ENCODE results near the gene MTF1. TPM values are rescaled to one million over a fixed set of nuclear protein-coding genes. Genes with fewer than 3 reads are reported as not detected.

The MTF1 gene
- total RNA-seq, 1 experiment from 2014 or later, result 5.1 TPM

GRCh38 chr1:37808369-37809319 is 50.7 kb downstream of the MTF1 start:
- H2AFZ ChIP-seq (ENCODE audit: low read length), result no peak overlapping the region
- peak overlapping the region; percentile 88 for H3K4me2 ChIP-seq (ENCODE audit: low read depth, low read length, poor library complexity, severe bottlenecking)
- peaks cover 35% of the 10 kb centered on the region for H3K36me3 ChIP-seq (ENCODE audit: insufficient read depth, low read length)
- no peaks in the 10 kb centered on the region for H3K9me3 ChIP-seq (ENCODE audit: low read length)
- peak overlapping the region; percentile 86 for H3K4me3 ChIP-seq (ENCODE audit: low read length)
- H3K9me2 ChIP-seq (replicated peaks; ENCODE audit: insufficient read depth, low read length), result no peaks in the 10 kb centered on the region
- H3K9ac ChIP-seq (ENCODE audit: low read length), result peak overlapping the region; percentile 78
- DNase-seq, result peak; percentile 73
- H3K27ac ChIP-seq (ENCODE audit: low read length), result peak overlapping the region; percentile 40; the same call in 1 of the 2 replicates
- peaks cover 29% of the 10 kb centered on the region for H4K20me1 ChIP-seq (ENCODE audit: insufficient read depth, low read depth, low read length)
- peaks cover 69% of the 10 kb centered on the region for H3K79me2 ChIP-seq (ENCODE audit: low read length)
- no peaks in the 10 kb centered on the region for H3K27me3 ChIP-seq (ENCODE audit: low read length)
- peaks cover 43% of the 10 kb centered on the region for H3K4me1 ChIP-seq (ENCODE audit: low read length)

DNA sequence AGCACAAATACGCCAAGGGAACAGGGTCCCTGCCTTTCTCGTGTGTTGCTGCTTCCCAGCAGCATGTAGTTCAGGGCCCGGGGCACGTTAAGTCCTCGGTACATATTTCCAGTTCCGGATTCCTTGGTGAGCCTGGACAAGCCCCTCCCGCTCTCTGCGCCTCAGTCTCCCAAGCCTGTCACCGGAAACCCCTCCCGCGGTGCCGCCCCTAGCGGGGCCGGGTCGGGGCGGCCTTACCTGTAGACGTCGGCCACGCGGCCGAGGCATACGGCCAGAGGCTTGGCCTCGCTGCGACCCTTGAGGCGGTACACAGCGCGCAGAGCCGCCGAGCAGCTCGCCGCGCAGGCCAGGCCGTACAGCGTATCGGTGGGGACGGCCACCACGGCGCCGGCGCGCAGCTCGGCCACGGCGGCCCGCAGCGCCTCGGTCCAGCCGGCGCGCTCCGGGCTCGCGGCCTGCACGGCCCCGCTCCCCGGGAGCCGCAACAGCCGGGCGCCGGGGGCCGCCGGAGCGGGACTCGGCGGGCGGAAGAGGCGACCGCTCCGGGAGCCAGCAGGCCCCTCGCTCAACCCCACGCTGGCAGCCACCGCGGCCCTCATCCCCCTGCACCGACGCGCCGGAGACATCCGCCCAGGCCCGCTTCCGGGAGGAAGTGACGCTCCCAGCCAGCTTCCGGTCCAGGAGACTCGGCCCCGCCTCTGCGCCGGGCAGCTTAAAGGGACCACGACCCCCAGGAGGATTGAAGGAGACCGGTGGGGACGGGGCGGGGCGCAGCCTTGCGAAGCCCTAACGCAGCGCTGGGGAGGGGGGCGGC is 51.6 kb downstream of the MTF1 start, which contains the start of the genes C1orf122 and YRDC:
Gene C1orf122, plus strand, starts transcription at position 236 of the 814 bp plus-strand sequence. CDS start 615 bp downstream, outside the sequence.
Gene YRDC, minus strand, starts transcription at position 654 of the 814 bp plus-strand sequence. Its CDS starts 28 bp downstream, at position 626.
- peak within 1 kb of the TSS; percentile 96 for H3K4me2 ChIP-seq (ENCODE audit: low read depth, low read length, poor library complexity, severe bottlenecking)
- H3K27me3 ChIP-seq (ENCODE audit: low read length), result no peaks in the 10 kb centered on the region
- H3K9ac ChIP-seq (ENCODE audit: low read length), result peak within 1 kb of the TSS; percentile 78
- DNase-seq, result peak; percentile 97
- peak within 1 kb of the TSS; percentile 40; the same call in 1 of the 2 replicates for H3K27ac ChIP-seq (ENCODE audit: low read length)
- H2AFZ ChIP-seq (ENCODE audit: low read length), result no peak within 1 kb of the TSS
- peaks cover 43% of the 10 kb centered on the region for H3K36me3 ChIP-seq (ENCODE audit: insufficient read depth, low read length)
- peaks cover 65% of the 10 kb centered on the region for H3K79me2 ChIP-seq (ENCODE audit: low read length)
- peaks cover 34% of the 10 kb centered on the region for H4K20me1 ChIP-seq (ENCODE audit: insufficient read depth, low read depth, low read length)
- peaks cover 43% of the 10 kb centered on the region for H3K4me1 ChIP-seq (ENCODE audit: low read length)
- no peaks in the 10 kb centered on the region for H3K9me3 ChIP-seq (ENCODE audit: low read length)
- no peaks in the 10 kb centered on the region for H3K9me2 ChIP-seq (replicated peaks; ENCODE audit: insufficient read depth, low read length)
- H3K4me3 ChIP-seq (ENCODE audit: low read length), result peak within 1 kb of the TSS; percentile 86

GRCh38 chr1:37807220-37807554 is 52.2 kb downstream of the MTF1 start:
- Histone ChIP-seq H3K4me1 (ENCODE audit: low read length) (peaks cover 43% of the 10 kb centered on the region), H3K27ac (ENCODE audit: low read length) (peak overlapping the region; percentile 26; the same call in 1 of the 2 replicates), H3K79me2 (ENCODE audit: low read length) (peaks cover 67% of the 10 kb centered on the region), H2AFZ (ENCODE audit: low read length) (no peak overlapping the region), H3K9me2 (replicated peaks; ENCODE audit: insufficient read depth, low read length) (no peaks in the 10 kb centered on the region), H4K20me1 (ENCODE audit: insufficient read depth, low read depth, low read length) (peaks cover 34% of the 10 kb centered on the region), H3K4me3 (ENCODE audit: low read length) (peak overlapping the region; percentile 86), H3K9ac (ENCODE audit: low read length) (peak overlapping the region; percentile 78), H3K4me2 (ENCODE audit: low read depth, low read length, poor library complexity, severe bottlenecking) (peak overlapping the region; percentile 96), H3K9me3 (ENCODE audit: low read length) (no peaks in the 10 kb centered on the region), H3K27me3 (ENCODE audit: low read length) (no peaks in the 10 kb centered on the region), H3K36me3 (ENCODE audit: insufficient read depth, low read length) (peaks cover 48% of the 10 kb centered on the region)
- DNase-seq, result peak; percentile 41

DNA sequence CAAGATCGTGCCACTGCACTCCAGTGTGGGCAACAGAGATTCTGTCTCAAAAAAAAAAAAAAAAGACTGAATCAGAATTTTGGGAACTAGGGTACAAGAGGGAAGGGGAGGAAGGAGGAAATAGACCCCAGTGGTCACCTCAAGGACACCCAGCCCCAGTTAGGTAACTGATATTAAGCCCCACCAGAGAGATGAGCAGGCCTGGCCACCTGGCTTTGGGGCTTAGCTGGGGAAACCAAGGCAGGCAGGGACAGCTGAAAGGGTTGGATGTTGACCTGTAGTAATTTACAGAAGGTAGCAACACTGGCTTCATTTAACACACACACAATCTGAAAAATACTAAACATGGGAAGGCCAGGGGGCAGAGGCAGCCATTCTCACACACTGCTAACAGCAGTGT is 57.0 kb downstream of the MTF1 start:
- no peak for DNase-seq
- no peak overlapping the region for H3K27ac ChIP-seq (ENCODE audit: low read length)
- H3K9ac ChIP-seq (ENCODE audit: low read length), result no peak overlapping the region
- no peak overlapping the region for H3K4me3 ChIP-seq (ENCODE audit: low read length)
- H3K27me3 ChIP-seq (ENCODE audit: low read length), result no peaks in the 10 kb centered on the region
- no peaks in the 10 kb centered on the region for H3K9me2 ChIP-seq (replicated peaks; ENCODE audit: insufficient read depth, low read length)
- peaks cover 37% of the 10 kb centered on the region for H4K20me1 ChIP-seq (ENCODE audit: insufficient read depth, low read depth, low read length)
- peaks cover 39% of the 10 kb centered on the region for H3K79me2 ChIP-seq (ENCODE audit: low read length)
- H3K4me2 ChIP-seq (ENCODE audit: low read depth, low read length, poor library complexity, severe bottlenecking), result no peak overlapping the region
- no peaks in the 10 kb centered on the region for H3K9me3 ChIP-seq (ENCODE audit: low read length)
- H3K36me3 ChIP-seq (ENCODE audit: insufficient read depth, low read length), result peaks cover 70% of the 10 kb centered on the region
- H3K4me1 ChIP-seq (ENCODE audit: low read length), result peaks cover 10% of the 10 kb centered on the region
- H2AFZ ChIP-seq (ENCODE audit: low read length), result no peak overlapping the region

DNA sequence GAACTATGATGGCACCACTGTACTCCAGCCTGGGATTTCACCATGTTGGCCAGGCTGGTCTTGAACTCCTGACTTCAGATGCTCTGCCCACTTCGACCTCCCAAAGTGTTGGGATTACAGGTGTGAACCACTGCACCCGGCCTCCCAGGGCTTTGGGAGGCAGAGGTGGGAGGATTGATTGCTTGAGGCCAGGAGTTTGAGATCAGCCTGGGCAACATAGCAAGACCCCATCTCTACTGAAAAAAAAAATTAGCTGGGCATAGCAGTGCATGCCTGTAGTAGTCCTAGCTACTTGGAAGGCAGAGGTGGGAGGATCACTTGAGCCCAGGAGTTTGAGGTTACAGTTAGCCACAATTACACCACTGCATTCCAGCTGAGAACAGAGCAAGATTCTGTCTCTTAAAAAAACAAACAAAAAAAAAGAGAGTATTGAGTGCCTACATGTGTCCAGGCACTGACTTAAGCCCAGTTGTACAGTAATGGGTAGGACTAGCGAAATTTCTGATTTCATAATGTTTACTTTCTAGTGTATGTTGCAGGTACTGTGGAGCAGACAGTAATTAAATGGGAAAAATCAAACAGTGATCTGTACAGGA is 61.5 kb downstream of the MTF1 start:
- DNase-seq, result no peak
- H3K36me3 ChIP-seq (ENCODE audit: insufficient read depth, low read length), result peaks cover 37% of the 10 kb centered on the region
- no peaks in the 10 kb centered on the region for H3K9me2 ChIP-seq (replicated peaks; ENCODE audit: insufficient read depth, low read length)

DNA sequence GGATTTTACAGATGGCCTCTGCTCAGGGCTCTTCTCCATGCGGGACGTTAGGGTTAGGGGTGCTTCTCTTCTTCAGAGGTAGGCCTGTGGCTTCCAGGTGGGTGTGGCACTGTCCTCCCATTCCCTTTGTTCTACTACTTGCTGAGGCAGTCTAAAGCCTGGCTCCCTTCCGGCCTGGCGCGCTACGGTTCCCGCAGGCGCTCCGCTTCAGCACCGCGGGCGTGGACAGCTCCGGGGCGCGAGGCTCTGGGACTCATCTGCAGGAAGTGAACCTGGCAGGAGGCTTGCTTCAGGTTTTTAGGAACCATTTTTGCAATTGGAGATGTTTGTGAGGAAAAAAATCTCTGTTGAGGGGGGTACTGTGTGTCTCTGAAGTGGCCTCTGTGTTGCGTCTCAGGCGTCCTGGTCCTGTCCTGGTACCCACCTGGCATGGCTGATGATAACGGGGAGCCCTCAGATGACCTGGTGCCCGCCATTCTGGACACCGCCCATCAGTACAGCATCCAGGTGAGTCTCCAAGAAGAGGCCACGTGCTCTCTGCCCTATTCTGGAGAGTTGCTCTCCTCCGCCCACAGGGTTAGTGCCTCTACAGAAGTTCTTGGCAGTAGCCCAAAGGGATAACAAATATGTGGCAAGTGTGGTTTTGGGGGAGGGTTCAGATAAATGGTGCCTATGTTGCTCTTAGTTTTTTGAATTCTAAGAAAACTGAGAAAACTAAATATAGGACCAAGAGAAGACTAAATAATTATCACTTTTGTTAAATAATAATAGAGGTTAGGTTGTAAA is 63.9 kb downstream of the MTF1 start:
- Histone ChIP-seq H3K4me1 (ENCODE audit: low read length) (peaks cover 19% of the 10 kb centered on the region), H3K9ac (ENCODE audit: low read length) (peak overlapping the region; percentile 98), H3K9me2 (replicated peaks; ENCODE audit: insufficient read depth, low read length) (no peaks in the 10 kb centered on the region), H3K4me3 (ENCODE audit: low read length) (peak overlapping the region; percentile 85), H3K27me3 (ENCODE audit: low read length) (no peaks in the 10 kb centered on the region), H3K27ac (ENCODE audit: low read length) (no peak overlapping the region), H3K9me3 (ENCODE audit: low read length) (no peaks in the 10 kb centered on the region), H3K4me2 (ENCODE audit: low read depth, low read length, poor library complexity, severe bottlenecking) (peak overlapping the region; percentile 99), H3K36me3 (ENCODE audit: insufficient read depth, low read length) (peaks cover 24% of the 10 kb centered on the region), H2AFZ (ENCODE audit: low read length) (no peak overlapping the region), H3K79me2 (ENCODE audit: low read length) (peaks cover 23% of the 10 kb centered on the region), H4K20me1 (ENCODE audit: insufficient read depth, low read depth, low read length) (peaks cover 7% of the 10 kb centered on the region; the same call in 1 of the 2 replicates)
- peak; percentile 38 for DNase-seq

More for the DNA sequence above, 61.5 kb downstream of the MTF1 start:
- peaks cover 11% of the 10 kb centered on the region; the same call in 1 of the 2 replicates for H4K20me1 ChIP-seq (ENCODE audit: insufficient read depth, low read depth, low read length)
- H3K79me2 ChIP-seq (ENCODE audit: low read length), result peaks cover 27% of the 10 kb centered on the region
- H3K4me1 ChIP-seq (ENCODE audit: low read length), result peaks cover 19% of the 10 kb centered on the region
- no peak overlapping the region for H3K27ac ChIP-seq (ENCODE audit: low read length)
- H2AFZ ChIP-seq (ENCODE audit: low read length), result no peak overlapping the region
- H3K4me2 ChIP-seq (ENCODE audit: low read depth, low read length, poor library complexity, severe bottlenecking), result no peak overlapping the region
- H3K27me3 ChIP-seq (ENCODE audit: low read length), result no peaks in the 10 kb centered on the region
- no peaks in the 10 kb centered on the region for H3K9me3 ChIP-seq (ENCODE audit: low read length)
- no peak overlapping the region for H3K4me3 ChIP-seq (ENCODE audit: low read length)
- H3K9ac ChIP-seq (ENCODE audit: low read length), result no peak overlapping the region

Data from Karpas-422 (cell line).